ENCODE data around the gene APOB. TPM values are rescaled to one million over a fixed set of nuclear protein-coding genes. Genes with fewer than 3 reads are reported as not detected.

APOB gene
- total RNA-seq = 1,000 to 10,000 TPM in 3 of 4 donors, 10 to 100 TPM in 1; 14.0 to 2,659 (median 1,284) TPM

GRCh38 chr2:21043744-21044532 is at the start of gene APOB:
Gene APOB, minus strand, starts transcription at chr2:21044073. Its CDS starts 128 bp downstream, at chr2:21043945.
- Histone ChIP-seq H3K4me1 (peaks cover 0 to 4% (median 0%) of the 10 kb centered on the region in 4 donors), H3K4me3 (peak within 1 kb of the TSS in 3 of 4 donors; percentile 32 to 73 (median 56)), H3K9me3 (no peaks in the 10 kb centered on the region), H3K36me3 (peaks cover 0 to 12% (median 0%) of the 10 kb centered on the region in 3 donors), H3K27ac (peak within 1 kb of the TSS in 3 of 4 donors; percentile 53 to 83 (median 58)), H3K27me3 (no peaks in the 10 kb centered on the region)
- TF ChIP-seq POLR2A (IDR thresholded peaks at IDR 0.05) = peak; percentile 82 to 91
- TF ChIP-seq, protein P1, sequence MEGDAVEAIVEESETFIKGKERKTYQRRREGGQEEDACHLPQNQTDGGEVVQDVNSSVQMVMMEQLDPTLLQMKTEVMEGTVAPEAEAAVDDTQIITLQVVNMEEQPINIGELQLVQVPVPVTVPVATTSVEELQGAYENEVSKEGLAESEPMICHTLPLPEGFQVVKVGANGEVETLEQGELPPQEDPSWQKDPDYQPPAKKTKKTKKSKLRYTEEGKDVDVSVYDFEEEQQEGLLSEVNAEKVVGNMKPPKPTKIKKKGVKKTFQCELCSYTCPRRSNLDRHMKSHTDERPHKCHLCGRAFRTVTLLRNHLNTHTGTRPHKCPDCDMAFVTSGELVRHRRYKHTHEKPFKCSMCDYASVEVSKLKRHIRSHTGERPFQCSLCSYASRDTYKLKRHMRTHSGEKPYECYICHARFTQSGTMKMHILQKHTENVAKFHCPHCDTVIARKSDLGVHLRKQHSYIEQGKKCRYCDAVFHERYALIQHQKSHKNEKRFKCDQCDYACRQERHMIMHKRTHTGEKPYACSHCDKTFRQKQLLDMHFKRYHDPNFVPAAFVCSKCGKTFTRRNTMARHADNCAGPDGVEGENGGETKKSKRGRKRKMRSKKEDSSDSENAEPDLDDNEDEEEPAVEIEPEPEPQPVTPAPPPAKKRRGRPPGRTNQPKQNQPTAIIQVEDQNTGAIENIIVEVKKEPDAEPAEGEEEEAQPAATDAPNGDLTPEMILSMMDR (IDR thresholded peaks at IDR 0.05) = peak in 2 of 6 experiments; percentile 7 to 13
- peak in 2 of 3 donors; percentile 84 to 85 for DNase-seq

DNA sequence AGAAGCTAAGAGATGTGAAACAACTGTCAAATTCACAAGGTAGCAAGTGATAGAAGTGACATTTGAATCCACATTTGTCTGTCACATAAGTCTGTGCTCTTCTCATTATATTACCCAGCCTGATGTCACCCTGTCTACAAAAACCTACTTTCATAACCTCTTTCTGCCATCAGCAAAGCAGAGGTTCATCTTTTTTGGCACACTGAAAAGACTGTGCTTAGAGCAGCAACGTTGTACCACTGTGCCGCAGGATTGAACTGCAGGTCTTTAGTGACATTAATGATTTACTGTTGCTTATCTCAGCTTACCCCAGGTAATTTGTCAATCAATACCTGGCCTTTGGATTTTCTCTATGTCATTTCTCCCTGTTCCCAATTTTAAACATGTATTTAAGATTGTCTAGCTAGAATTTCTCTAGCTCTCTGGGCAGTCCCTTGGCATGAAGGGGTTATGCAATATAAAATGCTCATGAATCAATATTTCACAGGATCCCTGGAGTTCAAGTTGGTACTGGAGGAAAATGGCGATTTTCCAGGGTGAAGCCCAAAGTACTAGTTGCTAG is 48.5 kb upstream of the APOB start:
- no peak for DNase-seq
- H3K27ac ChIP-seq = no peak overlapping the region
- TF ChIP-seq, protein P1 (IDR thresholded peaks at IDR 0.05) = no peak
- TF ChIP-seq POLR2A (IDR thresholded peaks at IDR 0.05) = no peak
- no peak overlapping the region for H3K4me3 ChIP-seq
- peaks cover 0 to 8% (median 0%) of the 10 kb centered on the region in 4 donors for H3K4me1 ChIP-seq
- no peaks in the 10 kb centered on the region for H3K27me3 ChIP-seq
- no peaks in the 10 kb centered on the region for H3K36me3 ChIP-seq
- no peaks in the 10 kb centered on the region for H3K9me3 ChIP-seq

GRCh38 chr2:21084401-21084800 is 40.5 kb upstream of the APOB start:
- H3K36me3 ChIP-seq = no peaks in the 10 kb centered on the region
- H3K4me3 ChIP-seq = no peak overlapping the region
- H3K9me3 ChIP-seq = no peaks in the 10 kb centered on the region
- no peaks in the 10 kb centered on the region for H3K4me1 ChIP-seq
- TF ChIP-seq POLR2A (IDR thresholded peaks at IDR 0.05) = no peak
- TF ChIP-seq, protein P1 (IDR thresholded peaks at IDR 0.05) = no peak
- H3K27me3 ChIP-seq = no peaks in the 10 kb centered on the region
- DNase-seq = no peak
- H3K27ac ChIP-seq = no peak overlapping the region

DNA sequence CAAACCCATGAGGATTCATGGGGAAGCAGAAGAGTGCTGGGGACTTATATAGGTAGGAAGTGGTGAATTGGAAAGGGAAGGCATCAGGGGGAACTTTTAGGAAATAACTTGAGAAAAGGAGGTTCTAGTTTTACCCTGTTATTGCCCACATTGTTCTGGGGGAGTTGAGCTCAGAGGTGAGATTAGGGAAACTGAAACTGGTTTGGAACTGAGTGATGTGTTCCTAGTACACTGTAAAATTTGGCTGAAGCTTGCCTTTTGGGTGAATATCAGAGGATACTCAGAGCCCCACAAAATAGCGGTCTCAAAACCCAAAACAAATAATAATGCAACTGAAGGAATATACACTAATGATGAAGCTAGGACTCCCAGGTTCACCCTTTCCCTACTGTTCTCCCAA is 39.6 kb upstream of the APOB start:
- Histone ChIP-seq H3K4me1 (no peaks in the 10 kb centered on the region), H3K36me3 (no peaks in the 10 kb centered on the region), H3K27me3 (no peaks in the 10 kb centered on the region), H3K4me3 (no peak overlapping the region), H3K9me3 (no peaks in the 10 kb centered on the region), H3K27ac (no peak overlapping the region)
- TF ChIP-seq POLR2A (IDR thresholded peaks at IDR 0.05) = no peak
- TF ChIP-seq, protein P1 (IDR thresholded peaks at IDR 0.05) = no peak
- DNase-seq = no peak

GRCh38 chr2:21078296-21078695 is 34.4 kb upstream of the APOB start:
- no peak for TF ChIP-seq POLR2A (IDR thresholded peaks at IDR 0.05)
- TF ChIP-seq, protein P1 (IDR thresholded peaks at IDR 0.05) = no peak
- no peak overlapping the region for H3K4me3 ChIP-seq
- no peaks in the 10 kb centered on the region for H3K4me1 ChIP-seq
- no peak for DNase-seq
- no peak overlapping the region for H3K27ac ChIP-seq
- no peaks in the 10 kb centered on the region for H3K36me3 ChIP-seq
- no peaks in the 10 kb centered on the region for H3K27me3 ChIP-seq
- H3K9me3 ChIP-seq = no peaks in the 10 kb centered on the region

All from Peyer's patch (tissue), 4 donors.